ENCODE measurements around the gene ADCY7.

- TF ChIP-seq CTCF (IDR thresholded peaks at IDR 0.05) (no peak), POLR2A (IDR thresholded peaks at IDR 0.05) (no peak)
These were observed 42.8 kb downstream of the ADCY7 start for GRCh38 chr16:50309156-50309526.

Measured in right lobe of liver (tissue), 4 donors.